Liver (tissue), 9 donors: ENCODE data around the gene NEAT1. TPM values are rescaled to one million over a fixed set of nuclear protein-coding genes. Genes with fewer than 3 reads are reported as not detected.
"Not testable (repeated sequence)": the region's sequence is repeated elsewhere in the genome, so short reads cannot be mapped to it uniquely, and the experiment has no call there.

Experiments
- DNase-seq: peaks from one replicate; pipeline ENCODE4 v3.0.0-alpha.2; 2017; ENCODE audit warnings: low spot score
- H3K27ac ChIP-seq, 2 donors: one replicate each; pipeline ENCODE4 v1.7.0; 2013; ENCODE audit warnings: inconsistent platforms in 2 of 2, low read length in 2 of 2, control low read depth in 1 of 2, low read depth in 1 of 2, mild to moderate bottlenecking in 1 of 2
- H3K27me3 ChIP-seq, 4 donors: one replicate each; pipeline versions ENCODE4 v1.6.1 to v1.7.0; 2013; ENCODE audit warnings: low read length in 3 of 4, inconsistent platforms in 1 of 4, mild to moderate bottlenecking in 1 of 4, moderate library complexity in 1 of 4; ENCODE audit not compliant: control insufficient read depth in 4 of 4, insufficient read depth in 4 of 4
- H3K36me3 ChIP-seq, 4 donors: one replicate each; pipeline versions ENCODE4 v1.6.1 to v1.7.0; 2013; ENCODE audit warnings: low read length in 3 of 4, mild to moderate bottlenecking in 3 of 4, low read depth in 1 of 4, moderate library complexity in 1 of 4; ENCODE audit not compliant: control insufficient read depth in 4 of 4, insufficient read depth in 3 of 4
- H3K4me1 ChIP-seq, 4 donors: one replicate each; pipeline versions ENCODE4 v1.6.1 to v1.7.0; 2013; ENCODE audit warnings: low read length in 3 of 4, mild to moderate bottlenecking in 3 of 4, moderate library complexity in 1 of 4; ENCODE audit not compliant: control insufficient read depth in 4 of 4, insufficient read depth in 4 of 4
- H3K4me3 ChIP-seq, 3 donors: one replicate each; pipeline versions ENCODE4 v1.6.1 to v1.7.0; 2013; ENCODE audit warnings: low read length in 3 of 3, control low read depth in 1 of 3, low read depth in 1 of 3, mild to moderate bottlenecking in 1 of 3
- H3K9ac ChIP-seq, 2 donors: one replicate each; pipeline ENCODE4 v1.7.0; 2013; ENCODE audit warnings: low read length in 2 of 2, mild to moderate bottlenecking in 2 of 2, moderate library complexity in 2 of 2, control low read depth in 1 of 2, low read depth in 1 of 2
- H3K9me3 ChIP-seq, 4 donors: one replicate each; pipeline versions ENCODE4 v1.6.1 to v1.7.0; 2013; ENCODE audit warnings: low read length in 3 of 4; ENCODE audit not compliant: control insufficient read depth in 4 of 4
- ATF3 ChIP-seq: IDR thresholded peaks from 2 replicates; pipeline ENCODE4 v1.6.1; 2016; ENCODE audit warnings: antibody characterized with exemption
- CTCF ChIP-seq: fragments of 150-350 bp; IDR thresholded peaks from 2 replicates; pipeline ENCODE4 v1.5.1; 2017; ENCODE audit warnings: improper control_type of control experiment, low read depth, low read length; ENCODE audit not compliant: missing input control
- FOXA1 ChIP-seq: IDR thresholded peaks from 2 replicates; pipeline ENCODE4 v1.6.1; 2016; ENCODE audit warnings: antibody characterized with exemption
- FOXA2 ChIP-seq: IDR thresholded peaks from 2 replicates; pipeline ENCODE4 v1.6.1; 2016; ENCODE audit warnings: antibody characterized with exemption
- GABPA ChIP-seq, 2 donors: IDR thresholded peaks in 1 of 2; conservative IDR thresholded peaks in 1 of 2; 2 replicates each; pipeline ENCODE4 v1.6.1; 2016; ENCODE audit warnings: antibody characterized with exemption in 2 of 2, mild to moderate bottlenecking in 1 of 2, moderate library complexity in 1 of 2
- HNF4A ChIP-seq, 2 donors: conservative IDR thresholded peaks; 2 replicates each; pipeline ENCODE4 v1.6.1; 2016; ENCODE audit warnings: antibody characterized with exemption in 2 of 2, mild to moderate bottlenecking in 2 of 2
- HNF4G ChIP-seq: IDR thresholded peaks from 2 replicates; pipeline ENCODE4 v1.6.1; 2016; ENCODE audit warnings: antibody characterized with exemption
- JUND ChIP-seq, 2 donors: IDR thresholded peaks; 2 replicates each; pipeline ENCODE4 v1.6.1; 2016; ENCODE audit warnings: antibody characterized with exemption in 2 of 2
- MAX ChIP-seq: IDR thresholded peaks from 2 replicates; pipeline ENCODE4 v1.6.1; 2016; ENCODE audit warnings: antibody characterized with exemption
- NR2F2 ChIP-seq: IDR thresholded peaks from 2 replicates; pipeline ENCODE4 v1.6.1; 2016; ENCODE audit warnings: antibody characterized with exemption
- RAD21 ChIP-seq, 2 donors: IDR thresholded peaks; 2 replicates each; pipeline ENCODE4 v1.6.1; 2016; ENCODE audit warnings: antibody characterized with exemption in 2 of 2, mild to moderate bottlenecking in 2 of 2
- REST ChIP-seq: IDR thresholded peaks from 2 replicates; pipeline ENCODE4 v1.6.1; 2016; ENCODE audit warnings: antibody characterized with exemption, mild to moderate bottlenecking
- RXRA ChIP-seq, 2 donors: IDR thresholded peaks; 2 replicates each; pipeline ENCODE4 v1.6.1; 2017 to 2018; ENCODE audit warnings: antibody characterized with exemption in 2 of 2, mild to moderate bottlenecking in 1 of 2
- SP1 ChIP-seq: IDR thresholded peaks from 2 replicates; pipeline ENCODE4 v1.6.1; 2018; ENCODE audit warnings: antibody characterized with exemption, mild to moderate bottlenecking
- TAF1 ChIP-seq: conservative IDR thresholded peaks from 2 replicates; pipeline ENCODE4 v1.6.1; 2016; ENCODE audit warnings: antibody characterized with exemption, mild to moderate bottlenecking
- YY1 ChIP-seq: IDR thresholded peaks from 2 replicates; pipeline ENCODE4 v1.6.1; 2016; ENCODE audit warnings: antibody characterized with exemption, mild to moderate bottlenecking
- ZBTB33 ChIP-seq: IDR thresholded peaks from 2 replicates; pipeline ENCODE4 v1.6.1; 2016; ENCODE audit warnings: antibody characterized with exemption
- WGBS: extraction: QIAGEN DNeasy Blood & Tissue Kit; methylation state at CpG from one replicate; pipeline ENCODE4 v1.1.7; 2013; 5-methylcytosine and 5-hydroxymethylcytosine counted together
- polyA plus RNA-seq, 2 donors: library from polyadenylated mRNA; stranded (reverse) in 1 of 2; unstranded in 1 of 2; fragments of 200-250 nt in 1 of 2; fragments of >200 nt in 1 of 2; fragmentation: Nextera tagmentation in 1 of 2; extraction: Ambion mirVana in 1 of 2; gene quantifications; one replicate each; pipeline versions ENCODE4 v1.2.1 to v1.2.3, GENCODE V29; 2013 to 2015
- total RNA-seq, 2 donors: library from RNA; depleted of rRNA; stranded (reverse); fragments of >200 nt; gene quantifications; one replicate each; pipeline ENCODE4 v1.2.3, GENCODE V29; 2014
- donor health status: healthy.
- donor health status: healthy.
- donor health status: healthy.
- donor health status: healthy.
- donor health status: healthy.

NEAT1 gene
- total and polyA plus RNA-seq, 4 donors = 29.6 to 1,968 (median 80.8) TPM

GRCh38 chr11:65467306-65467705 is 44.7 kb downstream of the NEAT1 start:
- not testable (repeated sequence) for H3K9me3 ChIP-seq, H3K4me3 ChIP-seq, DNase-seq, H3K9ac ChIP-seq, H3K36me3 ChIP-seq, H3K27me3 ChIP-seq
- WGBS = 73% methylated on average over 6 of the region's 6 CpGs
- peaks cover 0 to 18% (median 11%) of the 10 kb centered on the region in 4 donors for H3K4me1 ChIP-seq
- H3K27ac ChIP-seq = peak overlapping the region in 1 of 2 donors; percentile 13

- peak; percentile 85 for DNase-seq
- H3K9me3 ChIP-seq = no peaks in the 10 kb centered on the region
- no peak overlapping the region for H3K9ac ChIP-seq
- H3K36me3 ChIP-seq = no peaks in the 10 kb centered on the region
- no peak overlapping the region for H3K27ac ChIP-seq
- no peak overlapping the region for H3K4me3 ChIP-seq
- TF ChIP-seq HNF4A (conservative IDR thresholded peaks at IDR 0.05) (no peak), GABPA (IDR thresholded peaks at IDR 0.05 in 1 of 2, conservative IDR thresholded peaks at IDR 0.05 in 1 of 2) (no peak), YY1 (no peak), CTCF (peak; percentile 44), MAX (no peak), RAD21 (IDR thresholded peaks at IDR 0.05) (peak; percentile 72 to 78)
- H3K4me1 ChIP-seq = peaks cover 0 to 18% (median 11%) of the 10 kb centered on the region in 4 donors
- WGBS = 27% methylated on average over 3 of the region's 3 CpGs
- no peaks in the 10 kb centered on the region for H3K27me3 ChIP-seq
Measured at GRCh38 chr11:65468874-65469333, 46.3 kb downstream of the NEAT1 start.

GRCh38 chr11:65470433-65471049 is 47.9 kb downstream of the NEAT1 start:
- peaks cover 0 to 18% (median 11%) of the 10 kb centered on the region in 4 donors for H3K4me1 ChIP-seq
- no peaks in the 10 kb centered on the region for H3K27me3 ChIP-seq
- no peaks in the 10 kb centered on the region for H3K36me3 ChIP-seq
- H3K9ac ChIP-seq = no peak overlapping the region
- 85% methylated on average over 8 of the region's 8 CpGs for WGBS
- no peak overlapping the region for H3K4me3 ChIP-seq
- no peak for DNase-seq
- no peaks in the 10 kb centered on the region for H3K9me3 ChIP-seq
- peak overlapping the region in 1 of 2 donors; percentile 10 for H3K27ac ChIP-seq
- TF ChIP-seq YY1 (no peak), NR2F2 (no peak), TAF1 (no peak), MAX (no peak), HNF4G (no peak), RAD21 (IDR thresholded peaks at IDR 0.05) (no peak), SP1 (no peak), REST (no peak), RXRA (IDR thresholded peaks at IDR 0.05) (no peak), JUND (IDR thresholded peaks at IDR 0.05) (no peak), ZBTB33 (no peak), FOXA1 (no peak), ATF3 (no peak), CTCF (no peak), HNF4A (conservative IDR thresholded peaks at IDR 0.05) (no peak), FOXA2 (no peak)
